Liver (tissue), 9 donors: ENCODE data around the gene TMEM101. TPM values are rescaled to one million over a fixed set of nuclear protein-coding genes. Genes with fewer than 3 reads are reported as not detected.
A peak's percentile ranks its signal among the peaks of the same experiment; 100 is the strongest.

Experiments
- DNase-seq: peaks from one replicate; pipeline ENCODE4 v3.0.0-alpha.2; 2017; ENCODE audit warnings: low spot score
- H3K27ac ChIP-seq, 2 donors: one replicate each; pipeline ENCODE4 v1.7.0; 2013; ENCODE audit warnings: inconsistent platforms in 2 of 2, low read length in 2 of 2, control low read depth in 1 of 2, low read depth in 1 of 2, mild to moderate bottlenecking in 1 of 2
- H3K27me3 ChIP-seq, 4 donors: one replicate each; pipeline versions ENCODE4 v1.6.1 to v1.7.0; 2013; ENCODE audit warnings: low read length in 3 of 4, inconsistent platforms in 1 of 4, mild to moderate bottlenecking in 1 of 4, moderate library complexity in 1 of 4; ENCODE audit not compliant: control insufficient read depth in 4 of 4, insufficient read depth in 4 of 4
- H3K36me3 ChIP-seq, 4 donors: one replicate each; pipeline versions ENCODE4 v1.6.1 to v1.7.0; 2013; ENCODE audit warnings: low read length in 3 of 4, mild to moderate bottlenecking in 3 of 4, low read depth in 1 of 4, moderate library complexity in 1 of 4; ENCODE audit not compliant: control insufficient read depth in 4 of 4, insufficient read depth in 3 of 4
- H3K4me1 ChIP-seq, 4 donors: one replicate each; pipeline versions ENCODE4 v1.6.1 to v1.7.0; 2013; ENCODE audit warnings: low read length in 3 of 4, mild to moderate bottlenecking in 3 of 4, moderate library complexity in 1 of 4; ENCODE audit not compliant: control insufficient read depth in 4 of 4, insufficient read depth in 4 of 4
- H3K4me3 ChIP-seq, 3 donors: one replicate each; pipeline versions ENCODE4 v1.6.1 to v1.7.0; 2013; ENCODE audit warnings: low read length in 3 of 3, control low read depth in 1 of 3, low read depth in 1 of 3, mild to moderate bottlenecking in 1 of 3
- H3K9ac ChIP-seq, 2 donors: one replicate each; pipeline ENCODE4 v1.7.0; 2013; ENCODE audit warnings: low read length in 2 of 2, mild to moderate bottlenecking in 2 of 2, moderate library complexity in 2 of 2, control low read depth in 1 of 2, low read depth in 1 of 2
- H3K9me3 ChIP-seq, 4 donors: one replicate each; pipeline versions ENCODE4 v1.6.1 to v1.7.0; 2013; ENCODE audit warnings: low read length in 3 of 4; ENCODE audit not compliant: control insufficient read depth in 4 of 4
- EGR1 ChIP-seq, 2 donors: IDR thresholded peaks; 2 replicates each; pipeline ENCODE4 v1.6.1; 2016 to 2018; ENCODE audit warnings: antibody characterized with exemption in 2 of 2, low read depth in 2 of 2
- FOXA1 ChIP-seq: IDR thresholded peaks from 2 replicates; pipeline ENCODE4 v1.6.1; 2016; ENCODE audit warnings: antibody characterized with exemption
- FOXA2 ChIP-seq: IDR thresholded peaks from 2 replicates; pipeline ENCODE4 v1.6.1; 2016; ENCODE audit warnings: antibody characterized with exemption
- HNF4A ChIP-seq, 2 donors: conservative IDR thresholded peaks; 2 replicates each; pipeline ENCODE4 v1.6.1; 2016; ENCODE audit warnings: antibody characterized with exemption in 2 of 2, mild to moderate bottlenecking in 2 of 2
- HNF4G ChIP-seq: IDR thresholded peaks from 2 replicates; pipeline ENCODE4 v1.6.1; 2016; ENCODE audit warnings: antibody characterized with exemption
- JUND ChIP-seq, 2 donors: IDR thresholded peaks; 2 replicates each; pipeline ENCODE4 v1.6.1; 2016; ENCODE audit warnings: antibody characterized with exemption in 2 of 2
- MAX ChIP-seq: IDR thresholded peaks from 2 replicates; pipeline ENCODE4 v1.6.1; 2016; ENCODE audit warnings: antibody characterized with exemption
- NR2F2 ChIP-seq: IDR thresholded peaks from 2 replicates; pipeline ENCODE4 v1.6.1; 2016; ENCODE audit warnings: antibody characterized with exemption
- RAD21 ChIP-seq, 2 donors: IDR thresholded peaks; 2 replicates each; pipeline ENCODE4 v1.6.1; 2016; ENCODE audit warnings: antibody characterized with exemption in 2 of 2, mild to moderate bottlenecking in 2 of 2
- RXRA ChIP-seq, 2 donors: IDR thresholded peaks; 2 replicates each; pipeline ENCODE4 v1.6.1; 2017 to 2018; ENCODE audit warnings: antibody characterized with exemption in 2 of 2, mild to moderate bottlenecking in 1 of 2
- SP1 ChIP-seq: IDR thresholded peaks from 2 replicates; pipeline ENCODE4 v1.6.1; 2018; ENCODE audit warnings: antibody characterized with exemption, mild to moderate bottlenecking
- TAF1 ChIP-seq: conservative IDR thresholded peaks from 2 replicates; pipeline ENCODE4 v1.6.1; 2016; ENCODE audit warnings: antibody characterized with exemption, mild to moderate bottlenecking
- YY1 ChIP-seq: IDR thresholded peaks from 2 replicates; pipeline ENCODE4 v1.6.1; 2016; ENCODE audit warnings: antibody characterized with exemption, mild to moderate bottlenecking
- ZBTB33 ChIP-seq: IDR thresholded peaks from 2 replicates; pipeline ENCODE4 v1.6.1; 2016; ENCODE audit warnings: antibody characterized with exemption
- WGBS: extraction: QIAGEN DNeasy Blood & Tissue Kit; methylation state at CpG from one replicate; pipeline ENCODE4 v1.1.7; 2013; 5-methylcytosine and 5-hydroxymethylcytosine counted together
- polyA plus RNA-seq, 2 donors: library from polyadenylated mRNA; stranded (reverse) in 1 of 2; unstranded in 1 of 2; fragments of 200-250 nt in 1 of 2; fragments of >200 nt in 1 of 2; fragmentation: Nextera tagmentation in 1 of 2; extraction: Ambion mirVana in 1 of 2; gene quantifications; one replicate each; pipeline versions ENCODE4 v1.2.1 to v1.2.3, GENCODE V29; 2013 to 2015
- total RNA-seq, 2 donors: library from RNA; depleted of rRNA; stranded (reverse); fragments of >200 nt; gene quantifications; one replicate each; pipeline ENCODE4 v1.2.3, GENCODE V29; 2014
- TF ChIP-seq, protein P1 (sequence below): fragments of 150-350 bp; IDR thresholded peaks from 2 replicates; pipeline ENCODE4 v1.5.1; 2017; ENCODE audit warnings: improper control_type of control experiment, low read depth, low read length; ENCODE audit not compliant: missing input control
- TF ChIP-seq, protein P2 (sequence below): IDR thresholded peaks from 2 replicates; pipeline ENCODE4 v1.6.1; 2016; ENCODE audit warnings: antibody characterized with exemption, mild to moderate bottlenecking
- donor health status: healthy.
- donor health status: healthy.
- donor health status: healthy.
- donor health status: healthy.
- donor health status: healthy.

Gene TMEM101
- total and polyA plus RNA-seq, 4 donors = 12.0 to 25.7 (median 21.4) TPM

DNA sequence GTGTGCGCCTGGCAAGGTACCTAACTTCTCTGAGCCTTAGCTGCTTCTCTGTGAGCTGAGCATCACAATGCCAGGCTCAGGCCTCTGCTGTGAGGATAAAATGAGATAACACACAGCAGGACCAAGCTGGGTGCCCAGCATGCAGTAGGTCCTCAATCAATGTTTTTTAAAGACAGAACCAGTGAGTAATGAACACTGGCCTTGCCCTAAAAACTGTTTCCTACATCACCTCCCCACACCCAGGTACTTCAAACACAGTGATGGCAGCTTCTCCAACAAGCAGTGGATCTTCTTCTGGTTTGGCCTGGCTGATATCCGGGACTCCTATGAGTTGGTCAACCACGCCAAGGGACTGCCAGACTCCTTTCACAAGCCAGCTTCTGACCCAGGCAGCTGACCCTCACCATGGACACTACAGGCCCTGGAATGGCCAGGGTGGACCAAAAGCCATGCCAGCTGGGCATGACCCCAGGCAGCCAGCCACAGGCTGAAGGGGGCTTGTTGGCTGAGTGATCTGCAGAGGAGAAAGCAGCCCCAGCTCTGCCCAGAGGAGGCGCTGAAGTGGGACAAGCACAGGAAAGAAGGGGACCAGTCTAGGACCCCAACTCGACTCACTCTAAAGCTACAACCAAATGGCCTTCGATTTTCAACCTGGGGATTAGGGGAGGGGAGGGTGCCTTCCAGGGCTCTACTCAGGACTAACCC is 6.4 kb downstream of the TMEM101 start:
- DNase-seq = no peak
- peaks cover 15 to 71% (median 48%) of the 10 kb centered on the region in 4 donors for H3K4me1 ChIP-seq
- WGBS = 55% methylated on average over 6 of the region's 6 CpGs
- TF ChIP-seq MAX (no peak), HNF4G (no peak), HNF4A (conservative IDR thresholded peaks at IDR 0.05) (no peak), EGR1 (IDR thresholded peaks at IDR 0.05; ENCODE audit: low read depth in 2 of 2) (no peak), ZBTB33 (no peak), SP1 (no peak)
- TF ChIP-seq, protein P1, sequence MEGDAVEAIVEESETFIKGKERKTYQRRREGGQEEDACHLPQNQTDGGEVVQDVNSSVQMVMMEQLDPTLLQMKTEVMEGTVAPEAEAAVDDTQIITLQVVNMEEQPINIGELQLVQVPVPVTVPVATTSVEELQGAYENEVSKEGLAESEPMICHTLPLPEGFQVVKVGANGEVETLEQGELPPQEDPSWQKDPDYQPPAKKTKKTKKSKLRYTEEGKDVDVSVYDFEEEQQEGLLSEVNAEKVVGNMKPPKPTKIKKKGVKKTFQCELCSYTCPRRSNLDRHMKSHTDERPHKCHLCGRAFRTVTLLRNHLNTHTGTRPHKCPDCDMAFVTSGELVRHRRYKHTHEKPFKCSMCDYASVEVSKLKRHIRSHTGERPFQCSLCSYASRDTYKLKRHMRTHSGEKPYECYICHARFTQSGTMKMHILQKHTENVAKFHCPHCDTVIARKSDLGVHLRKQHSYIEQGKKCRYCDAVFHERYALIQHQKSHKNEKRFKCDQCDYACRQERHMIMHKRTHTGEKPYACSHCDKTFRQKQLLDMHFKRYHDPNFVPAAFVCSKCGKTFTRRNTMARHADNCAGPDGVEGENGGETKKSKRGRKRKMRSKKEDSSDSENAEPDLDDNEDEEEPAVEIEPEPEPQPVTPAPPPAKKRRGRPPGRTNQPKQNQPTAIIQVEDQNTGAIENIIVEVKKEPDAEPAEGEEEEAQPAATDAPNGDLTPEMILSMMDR = no peak
- peaks cover 4 to 20% (median 13%) of the 10 kb centered on the region in 4 donors for H3K36me3 ChIP-seq
- H3K27me3 ChIP-seq = no peaks in the 10 kb centered on the region
- no peak overlapping the region for H3K27ac ChIP-seq
- H3K9ac ChIP-seq = no peak overlapping the region
- H3K9me3 ChIP-seq = no peaks in the 10 kb centered on the region
- no peak overlapping the region for H3K4me3 ChIP-seq

GRCh38 chr17:44007346-44008204 is 7.2 kb downstream of the TMEM101 start:
- 53% methylated on average over 37 of the region's 37 CpGs for WGBS
- H3K27ac ChIP-seq = no peak overlapping the region
- peaks cover 16 to 73% (median 52%) of the 10 kb centered on the region in 4 donors for H3K4me1 ChIP-seq
- H3K9me3 ChIP-seq = no peaks in the 10 kb centered on the region
- H3K9ac ChIP-seq = no peak overlapping the region
- H3K27me3 ChIP-seq = no peaks in the 10 kb centered on the region
- peak overlapping the region in 2 of 3 donors; percentile 44 to 81 for H3K4me3 ChIP-seq
- peaks cover 4 to 20% (median 13%) of the 10 kb centered on the region in 4 donors for H3K36me3 ChIP-seq
- no peak for DNase-seq
- TF ChIP-seq, protein P2, sequence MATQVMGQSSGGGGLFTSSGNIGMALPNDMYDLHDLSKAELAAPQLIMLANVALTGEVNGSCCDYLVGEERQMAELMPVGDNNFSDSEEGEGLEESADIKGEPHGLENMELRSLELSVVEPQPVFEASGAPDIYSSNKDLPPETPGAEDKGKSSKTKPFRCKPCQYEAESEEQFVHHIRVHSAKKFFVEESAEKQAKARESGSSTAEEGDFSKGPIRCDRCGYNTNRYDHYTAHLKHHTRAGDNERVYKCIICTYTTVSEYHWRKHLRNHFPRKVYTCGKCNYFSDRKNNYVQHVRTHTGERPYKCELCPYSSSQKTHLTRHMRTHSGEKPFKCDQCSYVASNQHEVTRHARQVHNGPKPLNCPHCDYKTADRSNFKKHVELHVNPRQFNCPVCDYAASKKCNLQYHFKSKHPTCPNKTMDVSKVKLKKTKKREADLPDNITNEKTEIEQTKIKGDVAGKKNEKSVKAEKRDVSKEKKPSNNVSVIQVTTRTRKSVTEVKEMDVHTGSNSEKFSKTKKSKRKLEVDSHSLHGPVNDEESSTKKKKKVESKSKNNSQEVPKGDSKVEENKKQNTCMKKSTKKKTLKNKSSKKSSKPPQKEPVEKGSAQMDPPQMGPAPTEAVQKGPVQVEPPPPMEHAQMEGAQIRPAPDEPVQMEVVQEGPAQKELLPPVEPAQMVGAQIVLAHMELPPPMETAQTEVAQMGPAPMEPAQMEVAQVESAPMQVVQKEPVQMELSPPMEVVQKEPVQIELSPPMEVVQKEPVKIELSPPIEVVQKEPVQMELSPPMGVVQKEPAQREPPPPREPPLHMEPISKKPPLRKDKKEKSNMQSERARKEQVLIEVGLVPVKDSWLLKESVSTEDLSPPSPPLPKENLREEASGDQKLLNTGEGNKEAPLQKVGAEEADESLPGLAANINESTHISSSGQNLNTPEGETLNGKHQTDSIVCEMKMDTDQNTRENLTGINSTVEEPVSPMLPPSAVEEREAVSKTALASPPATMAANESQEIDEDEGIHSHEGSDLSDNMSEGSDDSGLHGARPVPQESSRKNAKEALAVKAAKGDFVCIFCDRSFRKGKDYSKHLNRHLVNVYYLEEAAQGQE = no peak
- TF ChIP-seq FOXA1 = no peak
- no peak for TF ChIP-seq NR2F2
- TF ChIP-seq MAX = no peak
- TF ChIP-seq JUND (IDR thresholded peaks at IDR 0.05) = no peak
- TF ChIP-seq TAF1 = no peak
- no peak for TF ChIP-seq EGR1 (IDR thresholded peaks at IDR 0.05; ENCODE audit: low read depth in 2 of 2)
- no peak for TF ChIP-seq YY1
- TF ChIP-seq HNF4A (conservative IDR thresholded peaks at IDR 0.05) = no peak
- TF ChIP-seq, protein P1 = no peak
- TF ChIP-seq ZBTB33 = no peak
- no peak for TF ChIP-seq FOXA2
- TF ChIP-seq RXRA (IDR thresholded peaks at IDR 0.05) = no peak
- TF ChIP-seq SP1 = no peak
- TF ChIP-seq RAD21 (IDR thresholded peaks at IDR 0.05) = no peak
- TF ChIP-seq HNF4G = no peak
